SK-N-SH (cell line): ENCODE data around the gene NDRG2.

Experiments
- CHD2 ChIP-seq: fragments of 150-350 bp; IDR thresholded peaks from 2 replicates; pipeline ENCODE4 v1.6.1; 2018; ENCODE audit warnings: low read length; ENCODE audit not compliant: partially characterized antibody
- CTCF ChIP-seq: fragments of 200-600 bp; sonication (generic); IDR thresholded peaks from 2 replicates; pipeline ENCODE4 v1.6.1; 2017; ENCODE audit warnings: antibody characterized with exemption, mild to moderate bottlenecking, moderate library complexity
- FOSL2 ChIP-seq: IDR thresholded peaks from 2 replicates; pipeline ENCODE4 v1.4.0; 2012; ENCODE audit warnings: low read depth, mild to moderate bottlenecking, moderate library complexity, borderline replicate concordance
- MXI1 ChIP-seq: IDR thresholded peaks from 2 replicates; pipeline ENCODE4 v1.6.1; 2012; ENCODE audit warnings: mild to moderate bottlenecking, low read depth, low read length, improper control_type of control experiment
- POLR2AphosphoS5 ChIP-seq: IDR thresholded peaks from 2 replicates; pipeline ENCODE4 v1.6.1; 2012; ENCODE audit warnings: low read depth, low read length

GRCh38 chr14:21026274-21026987, 1.6 kb upstream of the NDRG2 start:
- no peak for TF ChIP-seq POLR2AphosphoS5
- no peak for TF ChIP-seq CHD2
- TF ChIP-seq FOSL2, result no peak
- TF ChIP-seq CTCF, result no peak
- TF ChIP-seq MXI1, result no peak
